Neural progenitor cell (in vitro differentiated cells): ENCODE measurements around the gene DDX50.

Experiments
- CTCF ChIP-seq: fragments of 200-600 bp; sonication (generic); IDR thresholded peaks from 2 replicates; pipeline ENCODE4 v1.5.1; 2017; ENCODE audit warnings: antibody characterized with exemption, mild to moderate bottlenecking
- EZH2 ChIP-seq: fragments of 200-600 bp; sonication (generic); IDR thresholded peaks from 2 replicates; pipeline ENCODE4 v1.6.1; 2017; ENCODE audit warnings: antibody characterized with exemption, mild to moderate bottlenecking, moderate library complexity

DNA sequence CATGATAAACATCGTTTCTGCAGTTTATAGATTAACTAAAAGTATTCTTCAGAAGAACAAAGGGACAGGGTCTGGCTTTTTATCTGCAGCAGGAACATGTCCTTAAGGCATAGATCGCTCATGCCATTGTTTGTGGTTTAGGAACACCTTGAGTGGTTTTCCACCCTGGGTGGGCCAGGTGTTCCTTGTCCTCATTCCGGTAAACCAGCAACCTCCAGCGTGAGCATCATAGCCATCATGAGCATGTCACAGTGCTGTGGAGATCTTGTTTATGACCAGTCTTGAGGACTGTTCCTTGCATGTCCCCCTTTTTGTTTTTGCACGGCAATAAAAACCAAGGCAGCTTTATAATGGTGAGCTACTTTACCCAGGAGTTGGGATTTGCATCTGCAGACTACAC, 39.9 kb upstream of the DDX50 start:
- TF ChIP-seq CTCF: no peak
- no peak for TF ChIP-seq EZH2
